ENCODE measurements around the gene MCTS1.

- TF ChIP-seq CTCF (IDR thresholded peaks at IDR 0.05) (no peak), POLR2A (IDR thresholded peaks at IDR 0.05) (no peak), POLR2AphosphoS5 (IDR thresholded peaks at IDR 0.05) (peak; percentile 40 to 80 (median 75))
These were observed 26.0 kb downstream of the MCTS1 start, which contains the start of gene C1GALT1C1 for GRCh38 chrX:120629667-120630537.

Measured in stomach (tissue), 4 donors.